Liver (tissue), 9 donors: Measurements from ENCODE around the gene FMN1. TPM values are rescaled to one million over a fixed set of nuclear protein-coding genes. Genes with fewer than 3 reads are reported as not detected.

Experiments used
- DNase-seq: peaks from one replicate; pipeline ENCODE4 v3.0.0-alpha.2; 2017; ENCODE audit warnings: low spot score
- H3K27ac ChIP-seq, 2 donors: one replicate each; pipeline ENCODE4 v1.7.0; 2013; ENCODE audit warnings: inconsistent platforms in 2 of 2, low read length in 2 of 2, control low read depth in 1 of 2, low read depth in 1 of 2, mild to moderate bottlenecking in 1 of 2
- H3K27me3 ChIP-seq, 4 donors: one replicate each; pipeline versions ENCODE4 v1.6.1 to v1.7.0; 2013; ENCODE audit warnings: low read length in 3 of 4, inconsistent platforms in 1 of 4, mild to moderate bottlenecking in 1 of 4, moderate library complexity in 1 of 4; ENCODE audit not compliant: control insufficient read depth in 4 of 4, insufficient read depth in 4 of 4
- H3K36me3 ChIP-seq, 4 donors: one replicate each; pipeline versions ENCODE4 v1.6.1 to v1.7.0; 2013; ENCODE audit warnings: low read length in 3 of 4, mild to moderate bottlenecking in 3 of 4, low read depth in 1 of 4, moderate library complexity in 1 of 4; ENCODE audit not compliant: control insufficient read depth in 4 of 4, insufficient read depth in 3 of 4
- H3K4me1 ChIP-seq, 4 donors: one replicate each; pipeline versions ENCODE4 v1.6.1 to v1.7.0; 2013; ENCODE audit warnings: low read length in 3 of 4, mild to moderate bottlenecking in 3 of 4, moderate library complexity in 1 of 4; ENCODE audit not compliant: control insufficient read depth in 4 of 4, insufficient read depth in 4 of 4
- H3K4me3 ChIP-seq, 3 donors: one replicate each; pipeline versions ENCODE4 v1.6.1 to v1.7.0; 2013; ENCODE audit warnings: low read length in 3 of 3, control low read depth in 1 of 3, low read depth in 1 of 3, mild to moderate bottlenecking in 1 of 3
- H3K9ac ChIP-seq, 2 donors: one replicate each; pipeline ENCODE4 v1.7.0; 2013; ENCODE audit warnings: low read length in 2 of 2, mild to moderate bottlenecking in 2 of 2, moderate library complexity in 2 of 2, control low read depth in 1 of 2, low read depth in 1 of 2
- H3K9me3 ChIP-seq, 4 donors: one replicate each; pipeline versions ENCODE4 v1.6.1 to v1.7.0; 2013; ENCODE audit warnings: low read length in 3 of 4; ENCODE audit not compliant: control insufficient read depth in 4 of 4
- ATF3 ChIP-seq: IDR thresholded peaks from 2 replicates; pipeline ENCODE4 v1.6.1; 2016; ENCODE audit warnings: antibody characterized with exemption
- CTCF ChIP-seq: fragments of 150-350 bp; IDR thresholded peaks from 2 replicates; pipeline ENCODE4 v1.5.1; 2017; ENCODE audit warnings: improper control_type of control experiment, low read depth, low read length; ENCODE audit not compliant: missing input control
- EGR1 ChIP-seq, 2 donors: IDR thresholded peaks; 2 replicates each; pipeline ENCODE4 v1.6.1; 2016 to 2018; ENCODE audit warnings: antibody characterized with exemption in 2 of 2, low read depth in 2 of 2
- FOXA1 ChIP-seq: IDR thresholded peaks from 2 replicates; pipeline ENCODE4 v1.6.1; 2016; ENCODE audit warnings: antibody characterized with exemption
- FOXA2 ChIP-seq: IDR thresholded peaks from 2 replicates; pipeline ENCODE4 v1.6.1; 2016; ENCODE audit warnings: antibody characterized with exemption
- GABPA ChIP-seq, 2 donors: IDR thresholded peaks in 1 of 2; conservative IDR thresholded peaks in 1 of 2; 2 replicates each; pipeline ENCODE4 v1.6.1; 2016; ENCODE audit warnings: antibody characterized with exemption in 2 of 2, mild to moderate bottlenecking in 1 of 2, moderate library complexity in 1 of 2
- HNF4A ChIP-seq, 2 donors: conservative IDR thresholded peaks; 2 replicates each; pipeline ENCODE4 v1.6.1; 2016; ENCODE audit warnings: antibody characterized with exemption in 2 of 2, mild to moderate bottlenecking in 2 of 2
- HNF4G ChIP-seq: IDR thresholded peaks from 2 replicates; pipeline ENCODE4 v1.6.1; 2016; ENCODE audit warnings: antibody characterized with exemption
- JUND ChIP-seq, 2 donors: IDR thresholded peaks; 2 replicates each; pipeline ENCODE4 v1.6.1; 2016; ENCODE audit warnings: antibody characterized with exemption in 2 of 2
- MAX ChIP-seq: IDR thresholded peaks from 2 replicates; pipeline ENCODE4 v1.6.1; 2016; ENCODE audit warnings: antibody characterized with exemption
- NR2F2 ChIP-seq: IDR thresholded peaks from 2 replicates; pipeline ENCODE4 v1.6.1; 2016; ENCODE audit warnings: antibody characterized with exemption
- REST ChIP-seq: IDR thresholded peaks from 2 replicates; pipeline ENCODE4 v1.6.1; 2016; ENCODE audit warnings: antibody characterized with exemption, mild to moderate bottlenecking
- RXRA ChIP-seq, 2 donors: IDR thresholded peaks; 2 replicates each; pipeline ENCODE4 v1.6.1; 2017 to 2018; ENCODE audit warnings: antibody characterized with exemption in 2 of 2, mild to moderate bottlenecking in 1 of 2
- SP1 ChIP-seq: IDR thresholded peaks from 2 replicates; pipeline ENCODE4 v1.6.1; 2018; ENCODE audit warnings: antibody characterized with exemption, mild to moderate bottlenecking
- TAF1 ChIP-seq: conservative IDR thresholded peaks from 2 replicates; pipeline ENCODE4 v1.6.1; 2016; ENCODE audit warnings: antibody characterized with exemption, mild to moderate bottlenecking
- YY1 ChIP-seq: IDR thresholded peaks from 2 replicates; pipeline ENCODE4 v1.6.1; 2016; ENCODE audit warnings: antibody characterized with exemption, mild to moderate bottlenecking
- ZBTB33 ChIP-seq: IDR thresholded peaks from 2 replicates; pipeline ENCODE4 v1.6.1; 2016; ENCODE audit warnings: antibody characterized with exemption
- WGBS: extraction: QIAGEN DNeasy Blood & Tissue Kit; methylation state at CpG from one replicate; pipeline ENCODE4 v1.1.7; 2013; 5-methylcytosine and 5-hydroxymethylcytosine counted together
- polyA plus RNA-seq, 2 donors: library from polyadenylated mRNA; stranded (reverse) in 1 of 2; unstranded in 1 of 2; fragments of 200-250 nt in 1 of 2; fragments of >200 nt in 1 of 2; fragmentation: Nextera tagmentation in 1 of 2; extraction: Ambion mirVana in 1 of 2; gene quantifications; one replicate each; pipeline versions ENCODE4 v1.2.1 to v1.2.3, GENCODE V29; 2013 to 2015
- total RNA-seq, 2 donors: library from RNA; depleted of rRNA; stranded (reverse); fragments of >200 nt; gene quantifications; one replicate each; pipeline ENCODE4 v1.2.3, GENCODE V29; 2014
- donor health status: healthy.
- donor health status: healthy.
- donor health status: healthy.
- donor health status: healthy.
- donor health status: healthy.

The FMN1 gene
- total and polyA plus RNA-seq, 4 donors: 0.21 to 5.4 (median 0.53) TPM

- TF ChIP-seq REST (no peak), ATF3 (no peak), JUND (IDR thresholded peaks at IDR 0.05) (no peak), SP1 (no peak)
Observed at GRCh38 chr15:32837935-32838334, 356.6 kb downstream of the FMN1 start (continued).

- Histone ChIP-seq H3K27me3 (no peaks in the 10 kb centered on the region), H3K9ac (no peak overlapping the region), H3K9me3 (no peaks in the 10 kb centered on the region), H3K4me1 (no peaks in the 10 kb centered on the region), H3K4me3 (no peak overlapping the region), H3K27ac (no peak overlapping the region), H3K36me3 (no peaks in the 10 kb centered on the region)
- TF ChIP-seq YY1 (no peak), JUND (IDR thresholded peaks at IDR 0.05) (no peak), REST (no peak), EGR1 (IDR thresholded peaks at IDR 0.05; ENCODE audit: low read depth in 2 of 2) (no peak), ZBTB33 (no peak), GABPA (IDR thresholded peaks at IDR 0.05 in 1 of 2, conservative IDR thresholded peaks at IDR 0.05 in 1 of 2) (no peak), RXRA (IDR thresholded peaks at IDR 0.05) (no peak), ATF3 (no peak), FOXA1 (no peak), NR2F2 (no peak), CTCF (no peak), HNF4A (conservative IDR thresholded peaks at IDR 0.05) (no peak), FOXA2 (no peak), TAF1 (no peak), MAX (no peak), HNF4G (no peak), SP1 (no peak)
- no peak for DNase-seq
- 56% methylated on average over 1 of the region's 1 CpG for WGBS
Observed at GRCh38 chr15:32834156-32834555, 360.4 kb downstream of the FMN1 start.
